Raji (cell line): ENCODE results near the gene LRRC42.

Experiments used
- POLR2A ChIP-seq: IDR thresholded peaks from 2 replicates; pipeline ENCODE4 v1.6.1; 2011; ENCODE audit warnings: low read depth, low read length, control low read depth; ENCODE audit not compliant: insufficient read depth

Gene LRRC42

DNA sequence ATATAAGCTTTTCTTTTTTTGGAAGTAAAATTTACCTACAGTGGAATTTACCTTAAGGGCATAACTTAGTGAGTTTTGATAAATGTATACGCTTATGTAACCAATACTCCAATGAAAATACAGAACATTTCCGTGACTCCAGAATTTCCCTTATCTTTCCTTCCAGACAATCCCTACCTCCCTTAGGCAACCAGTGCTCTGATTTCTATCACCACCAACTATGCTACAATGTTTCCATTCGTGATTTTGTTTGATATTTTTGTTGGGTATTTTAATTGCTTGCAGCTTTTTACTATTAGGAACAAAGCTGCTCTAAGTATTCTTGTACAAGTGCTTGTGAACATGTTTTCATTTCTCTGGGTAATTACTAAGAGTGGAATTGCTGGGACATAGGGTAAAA, 15.2 kb upstream of the LRRC42 start:
- TF ChIP-seq POLR2A, result no peak

- no peak for TF ChIP-seq POLR2A
Observed at GRCh38 chr1:53931523-53931922, 14.6 kb upstream of the LRRC42 start.

DNA sequence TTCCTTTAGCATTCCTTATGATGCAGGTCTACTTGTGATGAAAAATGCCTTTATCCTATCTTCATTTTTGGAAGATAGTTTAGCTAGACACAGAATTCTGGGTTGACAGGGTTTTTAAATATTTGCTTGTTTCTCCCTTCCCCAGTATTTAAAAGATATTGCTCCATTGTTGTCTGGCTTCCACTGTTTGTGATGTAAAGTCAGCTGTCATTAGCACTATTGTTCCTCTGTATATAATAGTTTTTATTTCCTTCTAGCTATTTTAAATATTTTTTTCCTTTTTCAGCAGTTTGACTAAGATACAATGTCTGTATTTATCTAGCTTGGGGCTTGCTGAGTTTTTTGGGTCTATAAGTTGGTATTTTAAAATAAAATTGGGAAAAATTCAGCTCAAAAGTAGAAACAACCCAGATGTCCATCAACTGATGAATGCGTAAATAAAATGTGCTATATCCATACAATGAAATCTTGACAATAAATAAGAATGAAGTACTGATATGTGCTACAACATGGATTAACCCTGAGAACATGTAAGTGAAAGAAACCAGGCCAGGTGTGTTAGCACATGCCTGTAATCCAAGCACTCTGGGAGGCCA, 11.9 kb upstream of the LRRC42 start:
- no peak for TF ChIP-seq POLR2A

DNA sequence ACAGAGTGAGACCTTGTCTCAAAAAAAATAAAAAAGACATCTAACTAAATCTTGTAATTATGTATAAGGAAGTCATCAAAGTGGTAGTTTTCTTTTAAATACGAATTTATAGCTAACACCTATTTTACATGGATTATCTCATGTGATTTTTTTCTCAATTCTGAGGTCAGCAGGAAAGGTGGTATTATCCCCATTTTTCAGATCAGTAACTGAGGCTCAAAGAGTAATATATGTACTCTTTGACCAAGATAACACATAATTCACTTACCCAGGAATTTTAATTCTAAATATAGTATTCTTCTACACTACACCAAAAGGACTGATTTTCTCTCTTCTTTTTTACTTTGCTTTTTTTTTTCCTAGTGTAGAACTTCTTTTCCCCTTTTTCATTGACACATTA, 9.7 kb upstream of the LRRC42 start:
- no peak for TF ChIP-seq POLR2A

DNA sequence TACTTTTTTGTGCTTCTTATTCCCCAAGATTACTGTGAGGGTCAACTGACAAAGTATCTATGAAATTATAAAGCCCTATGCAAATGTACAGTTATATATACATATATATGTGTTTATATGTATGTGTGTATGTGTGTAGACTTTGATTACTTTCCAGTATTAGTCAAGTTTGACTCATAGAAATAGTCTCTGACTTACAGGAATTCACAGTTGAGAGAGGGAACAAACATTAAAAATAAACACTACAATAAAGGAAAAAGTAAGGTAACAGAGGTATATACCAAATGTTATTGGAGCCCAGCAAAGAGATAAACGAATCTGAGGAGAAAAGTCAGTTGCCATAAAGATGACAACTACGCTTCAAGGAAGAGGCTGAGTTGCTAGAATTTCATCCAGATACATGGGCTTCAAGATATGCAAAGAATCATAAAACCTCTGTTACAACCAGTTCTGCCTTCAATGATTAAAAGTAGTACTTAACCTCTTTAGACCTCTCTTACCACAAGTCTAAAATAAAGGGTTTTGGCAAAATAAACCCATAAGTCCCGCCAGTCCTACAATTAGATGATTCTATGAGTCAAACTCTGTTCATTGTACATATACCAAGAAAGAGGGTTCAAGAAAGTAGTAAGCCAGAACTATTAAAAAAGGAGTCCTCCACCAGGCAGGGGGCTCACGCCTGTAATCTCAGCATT, 7.9 kb upstream of the LRRC42 start:
- TF ChIP-seq POLR2A, result no peak

DNA sequence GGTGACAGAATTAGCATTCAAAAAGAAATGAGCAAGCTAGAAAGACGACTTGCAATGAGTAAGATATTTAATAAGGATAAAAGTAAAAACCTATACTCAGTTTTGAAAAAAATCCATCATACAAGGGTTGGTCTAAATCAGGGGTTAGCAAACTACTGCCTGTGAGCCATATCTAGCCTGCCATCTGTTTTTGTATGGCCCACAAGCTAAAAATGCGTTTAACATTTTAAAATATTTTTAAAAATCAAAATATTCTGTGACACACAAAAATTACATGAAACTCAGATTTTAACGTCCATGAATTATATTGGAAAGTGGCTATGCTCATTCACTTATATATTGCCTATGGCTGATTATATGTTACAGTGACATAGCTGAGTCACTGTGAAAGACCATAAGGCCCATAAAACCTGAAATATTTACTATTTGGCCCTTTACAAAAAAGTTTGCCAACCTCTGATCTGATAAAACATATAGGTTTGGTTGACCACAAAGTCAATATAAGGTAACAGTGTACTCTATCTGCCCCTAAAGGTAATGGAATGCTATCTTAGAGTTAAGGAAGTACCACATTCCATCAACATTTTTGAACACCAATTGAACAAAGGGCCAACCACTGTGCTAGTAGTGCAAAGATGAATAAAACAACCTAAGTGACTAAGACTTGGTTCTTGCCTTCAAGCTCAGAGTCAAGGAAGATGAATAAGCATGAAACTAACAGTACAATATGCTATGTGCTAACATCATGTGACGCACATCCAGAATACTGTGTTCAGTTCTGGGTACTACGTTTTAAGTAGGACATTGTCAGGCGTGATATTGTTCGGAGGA, 3.8 kb upstream of the LRRC42 start:
- no peak for TF ChIP-seq POLR2A

DNA sequence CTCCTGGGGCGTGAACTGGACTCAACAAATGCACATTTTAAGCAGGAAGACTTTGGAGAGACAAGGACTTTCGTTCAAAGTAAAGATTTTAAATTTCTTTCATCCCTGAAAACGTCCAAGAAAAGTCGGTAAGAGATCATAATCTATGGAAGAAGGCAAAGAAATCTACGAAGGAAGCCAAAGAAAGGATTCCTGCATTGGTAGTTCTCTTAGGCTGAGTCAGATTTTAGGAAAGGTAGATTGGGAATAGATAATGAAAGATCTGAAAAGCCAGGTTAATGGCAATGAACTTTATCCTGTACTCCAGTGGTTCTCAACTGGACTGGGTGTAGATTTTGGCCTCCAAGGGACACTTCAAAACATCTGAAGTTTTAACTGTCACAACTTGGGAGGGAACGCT, 3.1 kb upstream of the LRRC42 start:
- TF ChIP-seq POLR2A, result no peak

- TF ChIP-seq POLR2A, result no peak
Observed at GRCh38 chr1:53943490-53944043, 2.6 kb upstream of the LRRC42 start.

DNA sequence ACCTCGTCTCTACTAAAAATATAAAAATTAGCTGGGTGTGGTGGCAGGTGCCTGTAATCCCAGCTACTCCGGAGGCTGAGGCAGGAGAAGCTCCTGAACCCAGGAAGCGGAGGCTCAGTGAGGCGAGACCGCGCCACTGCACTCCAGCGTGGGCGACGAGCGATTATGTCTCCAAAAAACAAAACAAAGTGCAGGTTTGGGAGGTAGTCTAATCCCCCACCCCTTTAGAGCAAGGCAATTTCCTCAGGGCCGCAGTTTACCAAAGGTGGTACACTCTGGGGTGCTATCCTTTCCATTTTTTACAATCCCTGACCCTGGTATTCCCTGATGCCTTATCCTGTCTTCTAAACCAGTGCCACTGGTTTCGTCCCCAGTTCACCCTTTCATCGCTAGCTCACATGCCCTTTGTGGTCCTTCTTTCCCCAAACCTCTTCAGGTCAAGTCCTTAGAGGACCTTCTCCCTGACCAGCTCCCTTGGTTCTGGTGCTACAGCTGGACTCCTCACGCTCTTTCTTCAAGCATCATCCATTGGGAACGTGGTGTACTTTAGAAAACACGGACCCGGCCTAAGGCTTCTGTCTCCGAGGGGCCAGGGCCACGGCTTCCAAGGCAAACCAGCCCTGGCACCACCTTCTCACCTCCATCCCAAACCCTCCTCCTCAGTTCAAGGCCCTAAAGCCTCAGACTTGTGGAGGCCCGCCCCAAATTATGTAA, 1.5 kb upstream of the LRRC42 start:
- no peak for TF ChIP-seq POLR2A

DNA sequence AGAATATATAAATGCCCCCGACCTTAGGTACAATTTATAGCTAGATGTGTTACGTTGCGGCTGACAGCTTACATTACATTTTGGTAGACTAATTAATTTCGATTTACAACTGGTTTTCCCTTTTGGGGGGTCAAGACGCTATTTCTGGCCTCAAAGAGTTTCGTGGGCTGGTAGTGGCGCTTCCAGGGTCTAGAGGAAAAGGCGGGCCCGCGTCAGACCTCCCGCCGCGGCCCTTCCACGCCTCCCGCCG, 1.0 kb upstream of the LRRC42 start:
- no peak for TF ChIP-seq POLR2A

DNA sequence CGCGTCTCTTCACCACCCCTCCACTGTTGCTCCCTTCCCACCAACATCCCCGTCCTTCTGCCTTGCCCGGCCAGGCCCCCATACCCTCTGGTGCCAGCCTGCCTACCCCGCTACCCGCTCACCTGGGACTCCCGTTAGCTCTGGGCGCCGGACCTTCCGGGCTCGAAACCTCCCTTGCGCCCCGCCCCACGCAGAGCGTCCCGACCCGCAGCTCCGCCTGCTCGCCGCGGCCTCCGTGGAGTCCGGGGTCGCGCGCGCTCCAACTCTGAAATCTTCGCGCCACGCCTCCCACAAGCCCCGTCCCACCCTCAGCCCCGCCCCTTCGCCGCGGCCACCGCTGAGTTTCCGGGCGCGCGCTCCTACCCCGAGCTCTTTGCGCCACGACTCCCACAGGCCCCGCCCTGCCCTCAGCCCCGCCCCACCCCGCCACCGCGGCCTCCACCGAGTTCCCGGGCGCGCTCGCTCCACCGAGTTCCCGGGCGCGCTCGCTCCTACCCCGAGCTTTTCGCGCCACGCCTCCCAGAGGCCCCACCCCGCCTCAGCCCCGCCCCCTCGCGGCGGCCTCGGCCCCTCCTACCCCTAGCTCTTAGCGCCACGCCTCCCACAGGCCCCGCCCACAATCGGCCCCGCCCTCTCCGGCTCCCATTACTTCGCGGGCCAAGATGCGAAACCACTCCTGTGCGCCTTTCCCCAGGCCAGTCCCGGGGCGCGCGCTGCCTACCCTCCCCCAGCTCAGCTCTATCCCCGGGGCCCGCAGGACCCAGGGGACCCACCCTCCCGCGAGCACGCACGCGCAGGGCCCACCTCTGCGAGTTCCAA, 508 bp upstream of the LRRC42 start, which contains the start of gene IFT25:
TSS of gene IFT25 (minus strand) at position 267 of the 819 bp plus-strand sequence. CDS start 5,617 bp downstream, outside the sequence.
- peak; percentile 84 for TF ChIP-seq POLR2A

- TF ChIP-seq POLR2A, result no peak
Observed at GRCh38 chr1:53947172-53947907, 1.2 kb downstream of the LRRC42 start.

DNA sequence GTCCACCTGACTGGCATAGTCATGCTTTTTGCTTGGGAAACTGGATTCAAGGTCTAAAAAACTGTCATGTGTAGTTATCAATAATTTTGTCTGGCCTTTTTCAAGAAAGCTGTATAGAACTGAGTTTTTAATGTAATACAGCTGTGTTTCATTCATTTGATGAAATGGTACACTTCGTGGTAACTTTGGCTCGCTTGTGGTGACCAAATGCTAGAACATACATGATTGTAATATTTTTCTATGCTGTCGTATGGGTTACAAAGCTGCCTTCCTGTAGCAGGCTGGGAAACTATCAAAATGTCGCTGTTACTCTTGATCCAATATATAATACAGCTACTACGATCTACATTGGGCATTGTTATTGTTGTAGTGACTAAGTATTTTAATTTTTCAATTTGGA, 2.1 kb downstream of the LRRC42 start:
- TF ChIP-seq POLR2A, result no peak

GRCh38 chr1:53949023-53949990, 3.2 kb downstream of the LRRC42 start:
- TF ChIP-seq POLR2A, result no peak
